Ectodermal cell (in vitro differentiated cells): ENCODE measurements around the gene VAMP5.
"Not testable (repeated sequence)": the region's sequence is repeated elsewhere in the genome, so short reads cannot be mapped to it uniquely, and the experiment has no call there.

ENCODE experiments used
- H3K27ac ChIP-seq: 2 replicates; pipeline ENCODE4 v1.7.0; 2013; ENCODE audit warnings: mild to moderate bottlenecking, low read depth, low read length; ENCODE audit not compliant: insufficient read depth, poor library complexity, severe bottlenecking
- H3K27me3 ChIP-seq: 2 replicates; pipeline ENCODE4 v1.7.0; 2013; ENCODE audit warnings: mild to moderate bottlenecking, low read length; ENCODE audit not compliant: insufficient read depth, control insufficient read depth, poor library complexity, severe bottlenecking
- H3K36me3 ChIP-seq: one replicate; pipeline ENCODE4 v1.7.0; 2013; ENCODE audit warnings: low read length; ENCODE audit not compliant: control insufficient read depth, insufficient read depth
- H3K4me1 ChIP-seq: one replicate; pipeline ENCODE4 v1.7.0; 2013; ENCODE audit warnings: low read length; ENCODE audit not compliant: control insufficient read depth, insufficient read depth
- H3K4me3 ChIP-seq: 2 replicates; pipeline ENCODE4 v1.7.0; 2013; ENCODE audit warnings: low read depth, low read length, control low read depth; ENCODE audit not compliant: insufficient read depth
- H3K9me3 ChIP-seq: 2 replicates; pipeline ENCODE4 v1.7.0; 2013; ENCODE audit warnings: mild to moderate bottlenecking, low read length, moderate library complexity; ENCODE audit not compliant: control insufficient read depth
- WGBS, 2 experiments: methylation state at CpG; one replicate each; pipeline ENCODE4 v1.1.7; 2013; ENCODE audit warnings: missing lambda C conversion rate in 2 of 2; 5-methylcytosine and 5-hydroxymethylcytosine counted together

VAMP5 gene

DNA sequence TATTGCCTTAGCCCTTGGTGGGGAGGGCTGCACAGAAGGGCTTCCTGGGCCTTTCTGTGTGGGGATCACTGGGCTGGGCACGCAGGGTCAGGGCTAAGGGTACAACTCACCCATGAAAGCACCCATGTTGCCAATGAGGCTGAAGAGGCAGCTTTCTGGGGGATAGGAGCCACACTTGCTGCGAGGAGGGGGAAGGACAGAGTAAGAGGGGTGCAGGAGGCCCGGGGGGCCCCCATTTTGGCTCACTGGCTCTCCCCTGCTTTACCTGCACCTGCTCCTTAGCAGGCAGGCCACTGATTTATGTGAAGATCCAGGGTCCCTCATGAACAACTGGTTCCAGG lies 16.0 kb downstream of the VAMP5 start:
- H3K4me1 ChIP-seq: peaks cover 6% of the 10 kb centered on the region
- 95% methylated on average over 3 of the region's 3 CpGs for WGBS, 2 experiments
- no peaks in the 10 kb centered on the region for H3K27me3 ChIP-seq
- H3K9me3 ChIP-seq: no peaks in the 10 kb centered on the region
- H3K4me3 ChIP-seq: no peak overlapping the region
- H3K27ac ChIP-seq: no peak overlapping the region
- peaks cover 7% of the 10 kb centered on the region for H3K36me3 ChIP-seq

DNA sequence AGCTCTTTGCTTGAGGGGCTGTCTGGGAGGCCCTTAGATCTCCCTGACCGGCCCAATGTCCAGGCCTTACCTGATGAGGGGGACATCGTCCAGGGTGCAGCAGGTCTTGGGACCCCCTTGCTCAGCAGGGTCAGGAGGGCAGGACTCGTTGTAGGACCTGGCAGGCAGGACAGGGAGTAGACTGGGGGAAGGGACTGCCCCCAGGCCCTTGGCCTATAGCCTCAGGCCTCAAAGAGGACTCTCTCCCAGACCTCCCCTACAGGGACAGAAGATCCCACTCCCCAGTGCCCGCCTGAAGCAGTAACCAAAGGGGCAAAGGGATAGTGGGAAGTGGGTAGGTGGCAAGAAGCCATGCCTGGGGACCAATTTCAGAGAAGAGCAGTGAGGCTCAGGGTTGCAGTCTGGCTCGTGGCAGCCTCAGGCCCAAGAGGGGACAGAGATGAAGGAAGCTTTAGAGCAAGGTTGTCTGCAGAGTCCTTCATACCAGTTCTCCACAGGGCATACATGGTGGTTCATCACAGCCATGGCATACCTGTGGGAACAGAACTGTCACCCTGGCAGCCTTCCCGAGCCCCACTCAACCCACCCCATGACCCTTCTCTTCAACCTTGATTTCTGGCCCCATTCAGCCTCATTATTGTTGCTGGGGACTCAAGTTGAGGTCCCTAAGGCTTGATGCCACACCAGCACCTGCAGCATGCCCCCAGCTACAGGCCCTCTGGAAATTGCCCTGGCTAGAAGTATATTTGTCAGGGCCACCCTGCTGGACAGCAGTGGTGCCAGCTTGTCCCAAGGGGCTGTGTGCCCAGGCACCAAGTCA lies 16.9 kb downstream of the VAMP5 start:
- no peaks in the 10 kb centered on the region for H3K9me3 ChIP-seq

DNA sequence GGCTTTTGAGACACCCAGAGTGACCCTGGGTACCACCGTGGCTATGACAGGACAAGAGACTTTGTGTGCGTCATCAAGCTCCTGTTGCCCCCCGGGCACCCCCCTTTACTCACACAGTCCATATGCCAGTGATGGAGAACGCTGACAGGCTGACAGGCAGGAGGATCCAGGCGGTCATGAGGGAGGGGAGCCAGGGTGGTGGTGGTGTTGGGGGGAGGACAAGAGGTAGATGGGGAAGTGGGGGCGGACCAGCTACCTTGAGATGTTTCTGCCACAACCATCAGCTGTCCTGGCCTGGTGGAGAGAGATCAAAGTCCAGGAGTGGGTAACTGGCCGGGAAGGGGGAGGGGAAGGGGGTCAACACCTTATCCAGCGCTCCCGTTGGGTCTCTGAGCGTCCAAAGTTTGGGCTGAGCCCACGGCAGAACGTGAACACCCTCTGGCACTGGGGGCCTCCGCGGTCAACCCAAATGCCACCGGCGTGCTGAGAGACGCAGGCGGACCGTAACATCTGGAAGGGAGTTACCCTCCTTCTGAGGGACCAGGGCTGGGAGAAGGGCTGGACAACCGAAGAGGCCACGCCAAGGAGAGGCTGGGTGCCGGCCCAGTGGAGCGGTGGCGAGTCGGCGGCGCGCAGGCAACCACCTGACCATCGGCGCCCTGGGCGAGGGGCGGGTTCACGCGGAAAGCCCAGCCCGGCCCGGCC lies 17.7 kb downstream of the VAMP5 start:
- Histone ChIP-seq H3K36me3 (peaks cover 7% of the 10 kb centered on the region), H3K4me3 (peak overlapping the region; percentile 94), H3K27me3 (no peaks in the 10 kb centered on the region), H3K27ac (no peak overlapping the region), H3K4me1 (no peaks in the 10 kb centered on the region), H3K9me3 (no peaks in the 10 kb centered on the region)
- WGBS, 2 experiments: 12% methylated on average over 36 of the region's 36 CpGs

More for the DNA sequence above, 16.9 kb downstream of the VAMP5 start:
- no peaks in the 10 kb centered on the region for H3K27me3 ChIP-seq
- H3K36me3 ChIP-seq: peaks cover 7% of the 10 kb centered on the region
- WGBS, 2 experiments: 88 to 90% methylated on average over 6 of the region's 6 CpGs
- peaks cover 6% of the 10 kb centered on the region for H3K4me1 ChIP-seq
- peak overlapping the region; percentile 94 for H3K4me3 ChIP-seq
- H3K27ac ChIP-seq: no peak overlapping the region

DNA sequence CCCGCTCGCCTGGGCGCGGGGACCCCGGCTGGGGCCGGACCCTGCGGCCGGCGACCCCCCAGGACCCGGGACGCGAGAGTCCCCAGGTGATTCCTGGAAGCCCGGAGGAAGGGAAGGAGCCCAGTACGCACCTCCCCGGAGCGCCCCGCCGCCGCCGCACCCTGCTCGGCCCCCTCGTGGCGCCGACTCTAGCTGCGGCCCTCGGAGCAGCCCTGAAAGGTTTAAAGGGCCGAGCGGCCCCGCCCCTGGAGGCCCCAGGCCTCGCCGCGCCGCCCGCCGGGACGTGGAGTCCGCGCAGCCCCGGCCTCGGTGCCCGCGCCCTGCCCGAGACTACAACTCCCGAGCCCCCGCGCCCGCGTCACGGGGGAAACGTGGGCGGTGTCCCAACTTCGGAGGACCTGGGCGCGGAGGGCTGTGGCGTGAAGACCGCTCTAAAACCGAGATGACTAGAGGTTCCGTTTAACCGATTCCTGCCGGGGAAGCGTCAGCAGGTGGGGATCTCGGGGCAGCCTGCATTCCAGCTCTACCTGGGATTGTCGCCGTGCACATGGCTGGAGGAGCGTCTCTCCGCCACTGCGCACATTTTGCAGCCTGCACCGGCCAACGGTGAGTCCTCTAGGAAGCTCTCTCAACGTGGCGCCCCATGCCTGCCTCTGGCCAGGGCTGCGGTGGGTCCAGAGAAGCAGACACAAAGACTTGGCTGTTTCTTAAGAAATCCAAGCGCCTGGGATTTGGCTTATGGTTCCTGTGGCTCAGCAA lies 18.4 kb downstream of the VAMP5 start, which contains the start of gene TMEM150A:
TSS of gene TMEM150A (minus strand) at position 223 of the 759 bp plus-strand sequence. CDS start 750 bp downstream, outside the sequence.
- no peaks in the 10 kb centered on the region for H3K9me3 ChIP-seq
- peaks cover 5% of the 10 kb centered on the region for H3K36me3 ChIP-seq
- no peaks in the 10 kb centered on the region for H3K4me1 ChIP-seq
- 0% methylated on average over 73 of the region's 73 CpGs for WGBS, 2 experiments
- H3K4me3 ChIP-seq: peak within 1 kb of the TSS; percentile 94
- H3K27ac ChIP-seq: no peak within 1 kb of the TSS
- H3K27me3 ChIP-seq: no peaks in the 10 kb centered on the region

DNA sequence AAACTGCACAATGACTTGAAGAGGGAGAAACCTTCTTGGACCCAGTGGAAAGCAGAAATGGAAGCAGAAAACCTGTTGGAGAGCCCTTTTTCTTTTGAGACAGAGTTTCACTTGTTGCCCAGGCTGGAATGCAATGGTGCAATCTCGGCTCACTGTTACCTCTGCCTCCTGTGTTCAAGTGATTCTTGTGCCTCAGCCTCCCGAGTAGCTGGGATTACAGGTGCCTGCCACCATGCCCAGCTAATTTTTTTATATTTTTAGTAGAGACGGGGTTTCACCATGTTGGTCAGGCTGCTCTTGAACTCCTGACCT lies 19.9 kb downstream of the VAMP5 start:
- not testable (repeated sequence) for H3K4me1 ChIP-seq, H3K27me3 ChIP-seq, H3K4me3 ChIP-seq, H3K9me3 ChIP-seq, H3K27ac ChIP-seq
- 89 to 96% methylated on average over 3 of the region's 3 CpGs for WGBS, 2 experiments
- H3K36me3 ChIP-seq: peaks cover 18% of the 10 kb centered on the region

DNA sequence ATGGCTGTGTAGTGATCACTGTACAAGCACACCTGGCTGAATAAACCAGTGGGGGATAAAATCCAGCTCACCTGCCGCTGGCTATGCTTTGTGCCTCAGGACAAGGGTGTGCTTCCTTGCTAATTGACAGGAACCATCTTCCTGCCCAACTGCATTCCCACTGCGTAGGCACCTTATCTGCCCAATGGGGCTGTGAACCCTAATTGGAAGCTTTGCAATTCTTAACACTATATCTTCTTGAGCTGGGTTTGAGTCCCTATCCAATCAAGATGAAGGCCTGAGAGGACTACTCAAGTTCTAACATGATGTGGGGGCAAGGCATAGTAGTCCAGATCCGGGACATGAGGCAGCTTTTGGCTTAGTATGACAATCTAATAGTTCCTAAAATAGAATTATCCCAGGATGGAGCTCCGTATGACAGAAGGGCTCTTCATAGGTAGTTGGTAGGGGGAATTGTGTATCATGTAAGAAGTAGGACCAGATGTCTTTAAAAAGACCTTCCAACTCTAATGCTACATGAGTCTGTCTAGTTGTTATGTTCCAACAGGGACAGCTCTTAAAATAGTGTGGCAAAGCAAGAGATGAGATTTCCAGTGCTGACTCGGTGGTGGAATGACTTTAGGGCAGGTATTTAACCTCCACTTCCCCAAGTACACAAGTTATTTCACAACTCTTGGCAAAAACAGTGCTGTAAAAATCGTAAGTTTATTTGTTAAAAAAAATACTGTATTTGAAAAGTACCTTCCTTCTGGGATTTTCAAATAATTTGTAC lies 20.5 kb downstream of the VAMP5 start:
- no peaks in the 10 kb centered on the region for H3K9me3 ChIP-seq
- WGBS, 2 experiments: 93 to 95% methylated on average over 5 of the region's 6 CpGs
- H3K4me1 ChIP-seq: no peaks in the 10 kb centered on the region
- H3K27ac ChIP-seq: no peak overlapping the region
- no peak overlapping the region for H3K4me3 ChIP-seq
- no peaks in the 10 kb centered on the region for H3K27me3 ChIP-seq
- peaks cover 18% of the 10 kb centered on the region for H3K36me3 ChIP-seq

DNA sequence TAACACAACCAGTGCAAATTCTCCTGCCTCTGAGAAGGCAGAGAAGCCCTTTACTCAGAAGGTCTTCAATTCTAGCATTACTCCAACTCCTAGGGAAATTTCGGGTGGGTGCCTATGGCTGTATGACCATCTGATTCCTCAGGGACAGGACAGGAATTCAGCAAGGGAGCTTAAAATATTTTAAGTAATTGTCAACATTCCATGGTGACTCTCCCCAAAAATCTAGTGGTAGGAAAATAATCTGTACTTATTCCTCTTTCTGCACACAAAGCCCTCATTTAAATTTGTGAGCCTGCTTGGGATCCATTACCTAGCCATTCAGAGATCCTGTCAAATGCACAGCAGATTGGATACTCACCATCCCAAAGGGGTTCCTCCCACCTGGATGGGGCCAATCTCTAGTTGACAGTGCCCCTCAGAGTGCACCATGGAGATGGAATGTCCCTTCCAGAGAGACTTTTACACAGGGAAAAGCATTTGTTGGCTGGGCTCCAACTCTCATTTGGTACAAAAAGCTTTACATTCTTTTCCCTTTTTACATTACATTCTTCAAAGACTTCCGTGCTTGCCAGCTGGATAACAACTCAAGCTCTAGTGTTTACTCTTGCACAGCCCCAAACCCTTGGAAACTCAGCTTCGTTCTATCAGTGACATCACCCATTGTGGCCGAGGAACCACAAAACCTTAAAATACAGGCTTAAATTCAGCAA lies 21.3 kb downstream of the VAMP5 start:
- no peaks in the 10 kb centered on the region for H3K4me1 ChIP-seq
- no peaks in the 10 kb centered on the region for H3K27me3 ChIP-seq
- peaks cover 18% of the 10 kb centered on the region for H3K36me3 ChIP-seq
- 93 to 96% methylated on average over 4 of the region's 4 CpGs for WGBS, 2 experiments
- no peak overlapping the region for H3K4me3 ChIP-seq
- H3K27ac ChIP-seq: no peak overlapping the region
- no peaks in the 10 kb centered on the region for H3K9me3 ChIP-seq

DNA sequence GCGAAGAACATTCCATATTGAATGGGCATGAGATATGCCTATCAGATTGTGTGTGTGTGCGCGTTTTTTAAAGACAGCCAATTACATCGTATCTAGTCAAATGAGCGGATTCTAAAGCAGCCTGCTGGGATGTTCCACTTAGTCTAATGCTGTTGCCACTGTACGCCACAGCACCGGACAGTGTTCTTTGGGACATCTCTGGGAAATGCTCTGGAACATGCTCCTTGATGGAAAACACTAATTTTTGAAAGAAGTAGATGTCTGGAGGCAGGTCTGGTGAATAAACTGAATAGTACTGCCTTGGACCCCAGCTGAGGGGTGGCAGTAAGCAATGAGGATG lies 21.9 kb downstream of the VAMP5 start:
- WGBS, 2 experiments: 98% methylated on average over 7 of the region's 7 CpGs
- no peaks in the 10 kb centered on the region for H3K27me3 ChIP-seq
- H3K27ac ChIP-seq: peak overlapping the region; percentile 50
- no peak overlapping the region for H3K4me3 ChIP-seq
- peaks cover 18% of the 10 kb centered on the region for H3K36me3 ChIP-seq
- H3K9me3 ChIP-seq: no peaks in the 10 kb centered on the region
- H3K4me1 ChIP-seq: no peaks in the 10 kb centered on the region

DNA sequence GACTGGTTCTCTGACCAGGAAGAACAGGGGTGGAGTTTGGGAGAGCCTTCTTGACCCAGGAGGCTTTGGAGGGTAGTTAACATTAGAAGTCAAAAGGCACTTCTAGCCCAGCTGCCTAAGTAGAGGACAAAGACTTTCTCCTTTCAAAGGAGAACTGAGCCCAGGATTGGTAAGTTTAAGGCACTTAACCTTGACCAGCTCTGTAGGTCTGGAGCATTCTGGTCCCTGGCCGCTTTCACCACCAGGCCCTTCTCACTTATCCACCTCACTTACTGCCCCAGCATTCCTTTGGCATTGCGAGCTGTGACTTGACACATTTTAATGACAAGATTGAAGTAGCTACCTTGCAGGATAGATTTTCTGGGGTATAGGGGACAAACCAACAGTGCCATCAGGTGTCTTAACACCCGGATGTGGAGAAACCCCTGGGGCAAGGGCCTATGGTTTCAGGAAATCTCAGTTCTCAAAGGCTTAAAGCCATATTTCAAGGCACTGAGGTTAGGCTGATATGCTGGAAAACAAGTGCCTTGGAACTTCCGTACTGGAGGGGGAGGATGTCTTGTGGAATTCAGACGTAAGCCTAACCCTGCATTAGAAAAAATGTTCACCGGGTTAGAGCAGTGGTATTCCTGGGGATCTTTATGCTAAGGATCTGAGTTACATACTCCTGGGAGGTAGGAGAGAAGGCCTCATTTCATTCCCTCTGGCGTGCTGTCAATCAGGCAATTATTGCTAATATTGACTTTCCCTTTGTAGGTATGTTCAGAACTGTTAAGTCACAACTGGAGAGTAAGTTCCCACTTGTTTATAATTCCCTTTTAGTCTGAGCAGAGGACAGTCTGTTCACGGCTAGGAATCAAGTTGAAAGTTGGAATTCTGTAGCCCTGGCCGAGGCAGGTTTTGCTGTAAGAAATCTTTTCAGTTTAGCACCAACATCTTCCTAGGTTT lies 23.3 kb downstream of the VAMP5 start:
- Histone ChIP-seq H3K27ac (no peak overlapping the region), H3K36me3 (peaks cover 18% of the 10 kb centered on the region), H3K9me3 (no peaks in the 10 kb centered on the region), H3K4me3 (no peak overlapping the region), H3K27me3 (no peaks in the 10 kb centered on the region), H3K4me1 (no peaks in the 10 kb centered on the region)
- 97% methylated on average over 9 of the region's 9 CpGs for WGBS, 2 experiments
